OCI-LY7 (cell line): Measurements from ENCODE around the gene AP4B1.
A peak's percentile ranks its signal among the peaks of the same experiment; 100 is the strongest.

ENCODE experiments used
- CTCF ChIP-seq: fragments of 200-600 bp; sonication (generic); conservative IDR thresholded peaks from 2 replicates; pipeline ENCODE4 v1.5.1; 2014; ENCODE audit warnings: mild to moderate bottlenecking, antibody characterized with exemption, low read length, moderate library complexity, mixed read lengths
- EZH2phosphoT487 ChIP-seq: fragments of 200-600 bp; sonication (generic); IDR thresholded peaks from 2 replicates; pipeline ENCODE4 v1.6.1; 2018; ENCODE audit warnings: low read depth, borderline replicate concordance, mild to moderate bottlenecking, mixed run types, antibody characterized with exemption, low read length, moderate library complexity, mixed read lengths

GRCh38 chr1:113929750-113930498, 25.3 kb upstream of the AP4B1 start:
- TF ChIP-seq CTCF: peak; percentile 62
- TF ChIP-seq EZH2phosphoT487: no peak
